NCI-H1092 (cell line): ENCODE results near the gene POLR3A.
"Not testable (repeated sequence)": the region's sequence is repeated elsewhere in the genome, so short reads cannot be mapped to it uniquely, and the experiment has no call there.

Experiments
- DNase-seq: peaks from one replicate; lab custom pipeline; 2025; lab: John Stamatoyannopoulos, UW

Gene POLR3A

GRCh38 chr10:78029269-78030226, at the start of gene POLR3A:
Gene POLR3A (minus strand): TSS chr10:78029515. CDS start chr10:78029407, 108 bp downstream.
- peak; percentile 93 for DNase-seq

- DNase-seq, result no peak
Measured at GRCh38 chr10:78078539-78079330, 49.4 kb upstream of the POLR3A start.

- not testable (repeated sequence) for DNase-seq
Measured at GRCh38 chr10:78075806-78076205, 46.5 kb upstream of the POLR3A start.

- DNase-seq, result no peak
Measured at GRCh38 chr10:78072504-78072903, 43.2 kb upstream of the POLR3A start.

- no peak for DNase-seq
Measured at GRCh38 chr10:78071857-78072179, 42.5 kb upstream of the POLR3A start.

- DNase-seq, result no peak
Measured at GRCh38 chr10:78071140-78071856, 42.0 kb upstream of the POLR3A start.

GRCh38 chr10:78070726-78071125, 41.4 kb upstream of the POLR3A start:
- no peak for DNase-seq

- not testable (repeated sequence) for DNase-seq
Measured at GRCh38 chr10:78070064-78070463, 40.7 kb upstream of the POLR3A start.

- DNase-seq, result no peak
Measured at GRCh38 chr10:78069151-78069550, 39.8 kb upstream of the POLR3A start.

GRCh38 chr10:78066728-78067430, 37.6 kb upstream of the POLR3A start:
- DNase-seq, result no peak

- DNase-seq, result no peak
Measured at GRCh38 chr10:78066012-78066411, 36.7 kb upstream of the POLR3A start.

GRCh38 chr10:78065611-78066010, 36.3 kb upstream of the POLR3A start:
- no peak for DNase-seq

GRCh38 chr10:78064919-78065318, 35.6 kb upstream of the POLR3A start:
- not testable (repeated sequence) for DNase-seq

GRCh38 chr10:78063236-78063635, 33.9 kb upstream of the POLR3A start:
- no peak for DNase-seq

GRCh38 chr10:78062296-78062695, 33.0 kb upstream of the POLR3A start:
- no peak for DNase-seq

- DNase-seq, result no peak
Measured at GRCh38 chr10:78059906-78060702, 30.8 kb upstream of the POLR3A start.

GRCh38 chr10:78058562-78058961, 29.2 kb upstream of the POLR3A start:
- no peak for DNase-seq

GRCh38 chr10:78053211-78053868, 24.0 kb upstream of the POLR3A start:
- no peak for DNase-seq

- DNase-seq, result no peak
Measured at GRCh38 chr10:78049851-78050250, 20.5 kb upstream of the POLR3A start.

GRCh38 chr10:78047314-78047891, 18.1 kb upstream of the POLR3A start:
- DNase-seq, result peak; percentile 78
